Astrocyte of the spinal cord (primary cell): ENCODE data around the gene SESN1.

ENCODE experiments used
- DNase-seq: peaks from one replicate; pipeline ENCODE4 v3.0.0; 2011; ENCODE audit warnings: low read depth, low spot score
- H3K4me3 ChIP-seq: 2 replicates; pipeline ENCODE4 v1.5.1; 2011; ENCODE audit warnings: low read depth, mild to moderate bottlenecking, low read length, moderate library complexity
- CTCF ChIP-seq: IDR thresholded peaks from 2 replicates; pipeline ENCODE4 v1.5.1; 2012; ENCODE audit warnings: low read depth, mild to moderate bottlenecking, low read length, inconsistent platforms
- in situ Hi-C: cut with HindIII; loops from 2 replicates; pipeline ENCODE4 v1.10.0; 2017; ENCODE audit warnings: low sequenced_read_pairs

The SESN1 gene

GRCh38 chr6:109075934-109076333 is 18.7 kb downstream of the SESN1 start:
- H3K4me3 ChIP-seq: no peak overlapping the region
- no peak for TF ChIP-seq CTCF
- no peak for DNase-seq
- in situ Hi-C loops: no loop called here

- no peak for DNase-seq
- no peak for TF ChIP-seq CTCF
- H3K4me3 ChIP-seq: no peak overlapping the region
- in situ Hi-C loops: no loop called here
Observed at GRCh38 chr6:109074133-109074415, 20.6 kb downstream of the SESN1 start.

- no peak overlapping the region for H3K4me3 ChIP-seq
- in situ Hi-C loops: no loop called here
- TF ChIP-seq CTCF: peak; percentile 58
- peak; percentile 78 for DNase-seq
Observed at GRCh38 chr6:109073344-109074132, 21.1 kb downstream of the SESN1 start.

GRCh38 chr6:109071125-109071917 is 23.3 kb downstream of the SESN1 start:
- in situ Hi-C loops: no loop called here
- DNase-seq: no peak
- H3K4me3 ChIP-seq: no peak overlapping the region
- TF ChIP-seq CTCF: no peak

GRCh38 chr6:109069746-109070145 is 24.9 kb downstream of the SESN1 start:
- in situ Hi-C loops: no loop called here
- no peak for DNase-seq
- TF ChIP-seq CTCF: no peak
- H3K4me3 ChIP-seq: no peak overlapping the region

- no peak overlapping the region for H3K4me3 ChIP-seq
- no peak for TF ChIP-seq CTCF
- in situ Hi-C loops: no loop called here
- no peak for DNase-seq
Observed at GRCh38 chr6:109062767-109063352, 31.8 kb downstream of the SESN1 start.
